Colonic mucosa (tissue), 4 donors: ENCODE results near the gene FRY. TPM values are rescaled to one million over a fixed set of nuclear protein-coding genes. Genes with fewer than 3 reads are reported as not detected.

ENCODE experiments used
- DNase-seq: peaks from one replicate; pipeline ENCODE4 v3.0.0-alpha.2; 2020
- H3K27ac ChIP-seq: fragments of 200-600 bp; one replicate; pipeline ENCODE4 v1.8.0; 2021
- H3K27me3 ChIP-seq: fragments of 200-600 bp; one replicate; pipeline ENCODE4 v1.8.0; 2021
- H3K36me3 ChIP-seq: fragments of 200-600 bp; one replicate; pipeline ENCODE4 v1.8.0; 2021
- H3K4me1 ChIP-seq: fragments of 200-600 bp; one replicate; pipeline ENCODE4 v1.8.0; 2021; ENCODE audit warnings: mild to moderate bottlenecking
- H3K4me3 ChIP-seq: fragments of 200-600 bp; one replicate; pipeline ENCODE4 v1.8.0; 2021
- H3K9ac ChIP-seq, 2 donors: one replicate each; pipeline ENCODE4 v1.7.0; 2013; ENCODE audit warnings: control low read depth in 2 of 2, low read depth in 2 of 2, low read length in 2 of 2
- H3K9me3 ChIP-seq: fragments of 200-600 bp; one replicate; pipeline ENCODE4 v1.8.0; 2021
- CTCF ChIP-seq: fragments of 200-600 bp; IDR thresholded peaks from one replicate; pipeline ENCODE4 v1.8.0; 2022; ENCODE audit warnings: antibody characterized with exemption, mild to moderate bottlenecking
- intact Hi-C: fragments of 100-400 bp; cut with DNase I; formaldehyde crosslinking; loops from one replicate; pipeline ENCODE4 v1.14.1; 2022
- total RNA-seq, 2 donors: library from RNA; stranded (reverse); fragmentation: NEBNext Ultra II Directional in 1 of 2; extraction: Animal tissue kit (Norgen Biotek cat#: 25700) in 1 of 2; gene quantifications; one replicate each; pipeline ENCODE4 v1.2.1, GENCODE V29; 2021
- donor health status: healthy.
- donor health status: DM: no; HTN: no; CAD: no.
- donor health status: DM: no; HTN: no; CAD: no.

FRY gene
- total RNA-seq, 2 donors from 2014 or later, result 7.0 to 19.9 TPM

GRCh38 chr13:32259116-32259515 lies 227.5 kb downstream of the FRY start:
- Histone ChIP-seq H3K36me3 (no peaks in the 10 kb centered on the region), H3K4me1 (no peaks in the 10 kb centered on the region), H3K9me3 (no peaks in the 10 kb centered on the region), H3K4me3 (no peak overlapping the region), H3K27me3 (no peaks in the 10 kb centered on the region), H3K27ac (no peak overlapping the region), H3K9ac (no peak overlapping the region)
- DNase-seq, result no peak
- intact Hi-C loops, result loop anchor here (10.0 kb wide), 1 partner anchor 276 kb away; the partner anchor contains the start of gene N4BP2L2
- TF ChIP-seq CTCF, result no peak

- peak; percentile 58 for DNase-seq
- no peaks in the 10 kb centered on the region for H3K9me3 ChIP-seq
- no peaks in the 10 kb centered on the region for H3K36me3 ChIP-seq
- TF ChIP-seq CTCF, result no peak
- no peaks in the 10 kb centered on the region for H3K27me3 ChIP-seq
- H3K4me1 ChIP-seq, result no peaks in the 10 kb centered on the region
- H3K9ac ChIP-seq, result no peak overlapping the region
- no peak overlapping the region for H3K4me3 ChIP-seq
- intact Hi-C loops, result no loop called here
- peak overlapping the region; percentile 30 for H3K27ac ChIP-seq
Observed at GRCh38 chr13:32261567-32261966, 230.0 kb downstream of the FRY start.

DNA sequence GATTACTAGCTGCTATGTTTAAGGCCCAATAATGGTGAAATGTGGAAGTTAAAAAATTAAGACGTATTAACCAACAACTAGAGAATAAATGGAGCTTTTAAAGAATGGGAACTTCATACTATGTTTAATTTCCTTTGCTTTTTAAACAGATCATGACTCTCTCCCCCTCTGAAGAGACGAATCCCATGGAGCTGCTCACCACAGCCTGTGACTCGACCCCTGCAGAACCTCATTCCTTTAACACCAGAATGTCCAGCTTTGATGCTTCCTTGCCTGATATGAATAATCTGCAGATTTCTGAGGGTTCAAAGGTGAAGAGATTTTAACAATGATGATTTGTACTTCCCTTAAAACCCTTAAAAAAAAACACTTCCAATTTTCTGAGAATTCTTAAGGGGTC lies 230.6 kb downstream of the FRY start:
- Histone ChIP-seq H3K36me3 (no peaks in the 10 kb centered on the region), H3K4me3 (no peak overlapping the region), H3K27ac (peak overlapping the region; percentile 30), H3K4me1 (no peaks in the 10 kb centered on the region), H3K9ac (no peak overlapping the region), H3K9me3 (no peaks in the 10 kb centered on the region), H3K27me3 (no peaks in the 10 kb centered on the region)
- TF ChIP-seq CTCF, result no peak
- intact Hi-C loops, result no loop called here
- no peak for DNase-seq

GRCh38 chr13:32262619-32263018 lies 231.0 kb downstream of the FRY start:
- no peaks in the 10 kb centered on the region for H3K27me3 ChIP-seq
- intact Hi-C loops, result no loop called here
- H3K36me3 ChIP-seq, result no peaks in the 10 kb centered on the region
- H3K4me1 ChIP-seq, result no peaks in the 10 kb centered on the region
- no peak overlapping the region for H3K4me3 ChIP-seq
- no peak overlapping the region for H3K27ac ChIP-seq
- TF ChIP-seq CTCF, result no peak
- H3K9me3 ChIP-seq, result no peaks in the 10 kb centered on the region
- DNase-seq, result no peak
- no peak overlapping the region for H3K9ac ChIP-seq

DNA sequence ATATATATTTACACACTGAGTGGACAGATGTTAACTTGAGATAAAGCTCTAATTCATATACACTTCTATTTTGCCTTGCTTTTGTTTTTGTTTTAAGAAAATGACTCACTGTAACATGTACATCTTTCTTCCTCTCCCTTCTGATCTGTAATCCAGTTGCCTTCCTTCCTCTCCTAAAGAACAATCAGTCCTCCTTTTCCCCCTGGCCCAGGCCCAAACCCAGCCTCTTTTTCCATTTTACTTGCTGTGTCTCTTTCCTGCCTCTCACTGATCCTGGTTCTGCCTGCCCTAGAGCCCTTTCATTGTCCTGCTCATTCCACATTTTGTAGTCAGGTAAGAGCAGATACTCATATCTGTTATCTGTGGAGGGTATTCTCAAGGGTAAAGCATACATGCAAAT lies 232.8 kb downstream of the FRY start:
- no peak overlapping the region for H3K27ac ChIP-seq
- no peaks in the 10 kb centered on the region for H3K9me3 ChIP-seq
- DNase-seq, result no peak
- H3K27me3 ChIP-seq, result no peaks in the 10 kb centered on the region
- intact Hi-C loops, result no loop called here
- H3K36me3 ChIP-seq, result no peaks in the 10 kb centered on the region
- H3K4me3 ChIP-seq, result no peak overlapping the region
- no peak overlapping the region for H3K9ac ChIP-seq
- no peak for TF ChIP-seq CTCF
- no peaks in the 10 kb centered on the region for H3K4me1 ChIP-seq

DNA sequence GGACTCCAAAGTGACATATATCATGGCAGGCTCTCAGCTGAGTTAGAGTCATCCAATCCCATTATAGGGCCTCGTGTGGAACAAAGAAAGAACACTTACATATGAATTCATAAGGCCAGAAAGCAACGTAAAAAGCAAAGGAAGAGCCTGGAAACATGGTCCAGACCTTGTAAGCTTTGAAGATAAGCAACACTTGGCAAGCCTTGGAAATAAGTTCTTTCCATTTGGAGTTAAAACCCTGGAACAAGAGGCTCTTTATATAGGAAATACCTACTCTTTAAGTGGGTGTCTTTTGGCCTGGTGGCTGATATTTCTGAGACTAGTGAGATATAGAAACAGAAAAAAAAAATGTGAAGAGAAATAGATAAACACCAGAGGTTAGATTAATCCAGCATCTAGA lies 234.2 kb downstream of the FRY start:
- Histone ChIP-seq H3K9me3 (no peaks in the 10 kb centered on the region), H3K27me3 (no peaks in the 10 kb centered on the region), H3K4me3 (no peak overlapping the region), H3K9ac (no peak overlapping the region), H3K4me1 (no peaks in the 10 kb centered on the region), H3K36me3 (no peaks in the 10 kb centered on the region), H3K27ac (no peak overlapping the region)
- DNase-seq, result no peak
- intact Hi-C loops, result no loop called here
- no peak for TF ChIP-seq CTCF
